HG03469 (cell line): ENCODE results near the gene MPHOSPH6.
"Not testable (repeated sequence)": the region's sequence is repeated elsewhere in the genome, so short reads cannot be mapped to it uniquely, and the experiment has no call there.

Experiments
- ATAC-seq: cut with Tn5 transposase; IDR thresholded peaks from one replicate; pipeline ENCODE4 v1.9.1; 2021; ENCODE audit warnings: mild to moderate bottlenecking, moderate library complexity, moderate number of reproducible peaks; ENCODE audit not compliant: unreplicated experiment

MPHOSPH6 gene

GRCh38 chr16:82124651-82125050 lies 45.4 kb downstream of the MPHOSPH6 start:
- ATAC-seq = no peak

GRCh38 chr16:82119405-82119804 lies 50.6 kb downstream of the MPHOSPH6 start:
- no peak for ATAC-seq

GRCh38 chr16:82118749-82119148 lies 51.3 kb downstream of the MPHOSPH6 start:
- no peak for ATAC-seq

GRCh38 chr16:82116535-82116934 lies 53.5 kb downstream of the MPHOSPH6 start:
- no peak for ATAC-seq

GRCh38 chr16:82113741-82114140 lies 56.3 kb downstream of the MPHOSPH6 start:
- ATAC-seq = no peak

- ATAC-seq = no peak
Measured at GRCh38 chr16:82111944-82112343, 58.1 kb downstream of the MPHOSPH6 start.

GRCh38 chr16:82109266-82109665 lies 60.8 kb downstream of the MPHOSPH6 start:
- not testable (repeated sequence) for ATAC-seq

- ATAC-seq = no peak
Measured at GRCh38 chr16:82108774-82109173, 61.2 kb downstream of the MPHOSPH6 start.

- no peak for ATAC-seq
Measured at GRCh38 chr16:82108100-82108499, 61.9 kb downstream of the MPHOSPH6 start.

GRCh38 chr16:82105107-82105506 lies 64.9 kb downstream of the MPHOSPH6 start:
- ATAC-seq = no peak
